ENCODE results near the gene PLCD4. TPM values are rescaled to one million over a fixed set of nuclear protein-coding genes. Genes with fewer than 3 reads are reported as not detected.

Gene PLCD4
- total and polyA plus RNA-seq, 11 donors = 0.11 to 1.9 (median 0.34) TPM

GRCh38 chr2:218635719-218636118 is 28.0 kb downstream of the PLCD4 start:
- H3K27me3 ChIP-seq = no peaks in the 10 kb centered on the region
- no peak for DNase-seq
- no peak overlapping the region for H3K27ac ChIP-seq
- no peak for ATAC-seq
- TF ChIP-seq POLR2A (IDR thresholded peaks at IDR 0.05) (no peak), CTCF (IDR thresholded peaks at IDR 0.05) (no peak)
- H3K4me3 ChIP-seq = no peak overlapping the region
- intact Hi-C loops (cut with DNase I) = no loop called here
- peaks cover 0 to 3% (median 0%) of the 10 kb centered on the region in 12 donors for H3K4me1 ChIP-seq
- 84 to 90% (median 89%) methylated on average over 5 of the region's 5 CpGs for WGBS, 4 donors
- no peaks in the 10 kb centered on the region for H3K9me3 ChIP-seq
- H3K36me3 ChIP-seq = peaks cover 0 to 79% (median 74%) of the 10 kb centered on the region in 9 donors

- Histone ChIP-seq H3K9me3 (no peaks in the 10 kb centered on the region), H3K27ac (no peak overlapping the region)
- intact Hi-C loops (cut with DNase I) = no loop called here
These were observed 30.7 kb downstream of the PLCD4 start for GRCh38 chr2:218638372-218638771.

GRCh38 chr2:218642121-218642656 is 34.5 kb downstream of the PLCD4 start:
- WGBS, 4 donors = 92 to 95% (median 92%) methylated on average over 17 to 18 of the region's 18 CpGs
- DNase-seq (no peak), ATAC-seq (no peak)
- H3K9me3 ChIP-seq = no peaks in the 10 kb centered on the region
- no peaks in the 10 kb centered on the region for H3K4me1 ChIP-seq
- no peak overlapping the region for H3K4me3 ChIP-seq
- intact Hi-C loops (cut with DNase I) = loop anchor here in 2 of 10 donors (10.0 kb wide), 2 partner anchors 47 to 367 kb away; partner anchors contain the start of genes AAMP (in 1 of the 2) and PNKD (in 1 of the 2)
- no peaks in the 10 kb centered on the region for H3K27me3 ChIP-seq
- TF ChIP-seq POLR2A (IDR thresholded peaks at IDR 0.05) = no peak
- H3K27ac ChIP-seq = no peak overlapping the region
- H3K36me3 ChIP-seq = peaks cover 0 to 99% (median 95%) of the 10 kb centered on the region in 9 donors

More at GRCh38 chr2:218638372-218638771, 30.7 kb downstream of the PLCD4 start:
- 95 to 97% (median 96%) methylated on average over 18 of the region's 18 CpGs for WGBS, 4 donors
- no peak for DNase-seq
- Histone ChIP-seq H3K27me3 (no peaks in the 10 kb centered on the region), H3K4me1 (no peaks in the 10 kb centered on the region), H3K4me3 (no peak overlapping the region), H3K36me3 (peaks cover 0 to 100% (median 96%) of the 10 kb centered on the region in 9 donors)
- no peak for ATAC-seq
- TF ChIP-seq CTCF (IDR thresholded peaks at IDR 0.05) (no peak), POLR2A (IDR thresholded peaks at IDR 0.05) (no peak)

- Histone ChIP-seq H3K4me1 (no peaks in the 10 kb centered on the region), H3K27me3 (no peaks in the 10 kb centered on the region), H3K36me3 (peaks cover 0 to 99% (median 95%) of the 10 kb centered on the region in 9 donors), H3K4me3 (no peak overlapping the region), H3K9me3 (no peaks in the 10 kb centered on the region), H3K27ac (no peak overlapping the region)
- 88 to 93% (median 90%) methylated on average over 17 of the region's 17 CpGs for WGBS, 4 donors
- peak in 1 of 4 donors; percentile 18 for ATAC-seq
- intact Hi-C loops (cut with DNase I) = loop anchor here in 2 of 10 donors (10.0 kb wide), 2 partner anchors 48 to 368 kb away; partner anchors contain the start of genes AAMP (in 1 of the 2) and PNKD (in 1 of the 2)
- TF ChIP-seq CTCF (IDR thresholded peaks at IDR 0.05) (no peak), POLR2A (IDR thresholded peaks at IDR 0.05) (no peak)
- DNase-seq = no peak
These were observed 35.1 kb downstream of the PLCD4 start for GRCh38 chr2:218642786-218643185.
